Measurements from ENCODE around the gene ADAMTS9. TPM values are rescaled to one million over a fixed set of nuclear protein-coding genes. Genes with fewer than 3 reads are reported as not detected.

The ADAMTS9 gene
- total RNA-seq, 1 donor from 2014 or later = 53.6 TPM

DNA sequence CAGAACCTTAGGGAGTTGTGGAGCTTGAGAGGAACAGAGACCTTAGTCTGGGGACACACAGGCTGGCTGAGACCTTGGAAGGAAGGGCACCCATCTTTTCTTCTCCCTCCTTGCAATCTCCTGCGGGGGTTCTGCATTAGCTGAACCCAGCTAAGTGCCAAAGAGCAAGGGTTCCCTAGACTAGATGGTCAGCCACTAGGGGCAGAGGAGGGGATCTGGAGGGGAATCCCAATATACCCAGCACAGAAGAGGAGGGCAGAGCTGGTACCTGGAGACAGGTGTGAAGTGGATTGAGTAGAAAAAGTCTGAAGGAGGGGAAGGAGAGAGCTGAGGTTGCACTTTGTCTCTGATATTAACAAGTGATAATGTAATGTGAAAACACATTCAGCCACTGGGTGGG lies 212.8 kb downstream of the ADAMTS9 start:
- intact Hi-C loops (cut with DNase I) = no loop called here
- no peak for DNase-seq (ENCODE audit: low spot score)

DNA sequence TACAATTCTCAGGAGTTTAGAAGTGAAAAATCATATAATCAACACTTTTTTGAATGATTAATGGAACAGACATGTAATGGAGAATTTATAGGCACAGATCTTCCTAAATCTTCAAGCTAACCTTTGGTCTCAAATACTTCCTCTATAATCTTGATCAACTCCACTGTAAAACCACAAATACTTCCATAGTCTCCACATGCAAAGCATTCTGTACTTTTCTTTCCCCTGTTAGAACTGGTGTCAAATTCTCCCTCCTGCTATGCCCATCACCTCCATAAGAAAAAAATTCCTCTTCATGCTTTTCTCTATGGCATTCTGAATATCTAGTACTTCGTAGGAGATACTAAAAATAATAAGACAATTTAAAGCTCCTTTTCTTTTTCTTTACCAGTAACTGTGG lies 214.3 kb downstream of the ADAMTS9 start:
- DNase-seq (ENCODE audit: low spot score) = no peak
- intact Hi-C loops (cut with DNase I) = no loop called here

DNA sequence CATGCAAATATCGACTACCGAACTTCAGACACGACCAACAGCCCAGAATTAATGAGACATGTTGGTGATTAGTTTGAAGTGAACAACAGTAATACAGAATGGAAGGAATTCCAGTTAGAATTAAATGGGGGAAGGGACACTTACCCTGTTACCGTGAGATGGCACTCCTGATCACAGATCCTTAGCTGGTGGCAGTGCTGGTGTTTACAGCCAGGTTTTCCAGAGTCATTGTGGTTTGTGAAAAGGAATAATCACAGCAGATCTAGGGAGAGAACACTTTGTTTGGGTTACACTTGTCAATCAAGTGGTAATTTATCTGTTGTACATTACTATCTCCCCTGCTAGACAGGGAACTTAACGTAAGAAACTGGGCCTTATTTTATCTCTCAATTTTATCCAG lies 217.4 kb downstream of the ADAMTS9 start:
- intact Hi-C loops (cut with DNase I) = no loop called here
- no peak for DNase-seq (ENCODE audit: low spot score)

DNA sequence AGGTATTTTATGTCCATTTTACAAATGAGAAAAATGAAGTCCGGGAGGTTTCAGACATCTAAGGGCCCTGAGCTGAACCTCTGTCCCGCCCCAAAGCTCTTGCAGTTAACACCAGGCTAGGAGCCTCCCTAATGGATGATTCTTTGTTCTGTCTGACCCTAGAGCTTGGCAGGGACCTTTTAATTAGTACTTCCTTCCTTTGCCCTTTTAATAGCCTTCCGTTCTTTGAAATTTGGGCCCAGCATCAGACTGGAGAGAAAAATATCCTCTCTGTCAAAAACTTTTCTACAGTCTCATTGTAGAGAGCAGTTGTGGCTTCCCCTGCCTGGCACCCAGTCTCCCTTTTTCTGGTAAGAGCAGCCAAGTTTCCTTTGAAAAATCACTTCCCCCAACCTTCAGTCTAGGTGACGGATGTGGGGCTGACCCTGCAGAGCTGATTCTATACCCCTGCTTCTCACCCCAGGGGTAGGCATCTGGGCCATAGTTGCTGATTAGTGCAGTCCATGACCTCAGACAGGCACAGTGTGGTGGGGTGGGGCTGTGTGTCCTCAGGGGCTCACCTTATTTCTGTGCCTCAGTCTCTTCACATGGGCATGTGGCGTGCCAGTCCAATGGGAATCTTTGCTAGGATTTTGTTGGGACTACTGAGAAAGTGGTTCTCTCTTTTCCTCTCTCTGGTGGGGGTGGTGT lies 220.4 kb downstream of the ADAMTS9 start:
- intact Hi-C loops (cut with DNase I) = no loop called here
- no peak for DNase-seq (ENCODE audit: low spot score)

All from cardiac septum (tissue), 1 donor.